B cell (primary cell): ENCODE data around the gene CREB3L4. TPM values are rescaled to one million over a fixed set of nuclear protein-coding genes. Genes with fewer than 3 reads are reported as not detected.
A peak's percentile ranks its signal among the peaks of the same experiment; 100 is the strongest.

ENCODE experiments used
- ATAC-seq: fragments of 200-7000 bp; cut with Tn5 transposase; one replicate; pipeline ENCODE4 v1.10.0; 2021; ENCODE audit warnings: low read depth, mild to moderate bottlenecking, moderate number of reproducible peaks, moderate library complexity
- CTCF ChIA-PET: fragments of 350-600 bp; sonication (Branson Sonifier 250); formaldehyde crosslinking; loops from one replicate; lab custom pipeline; 2021; ENCODE audit warnings: antibody characterized with exemption, inconsistent platforms; lab: Charles Lee
- POLR2A ChIA-PET: fragments of 350-600 bp; sonication (Branson Sonifier 250); formaldehyde crosslinking; loops from one replicate; lab custom pipeline; 2021; ENCODE audit warnings: antibody characterized with exemption; lab: Charles Lee
- DNase-seq: peaks from one replicate; pipeline ENCODE4 v3.0.0; 2013
- H2AFZ ChIP-seq: 2 replicates; pipeline ENCODE4 v1.6.1; 2012; ENCODE audit warnings: mild to moderate bottlenecking, low read depth, low read length; ENCODE audit not compliant: insufficient read depth, poor library complexity, severe bottlenecking
- H3K27ac ChIP-seq, 2 donors: 1 replicate in 1 of 2; 2 replicates in 1 of 2; pipeline ENCODE4 v1.5.1; 2012 to 2013; ENCODE audit warnings: low read length in 2 of 2, mild to moderate bottlenecking in 2 of 2, moderate library complexity in 1 of 2
- H3K27me3 ChIP-seq, 4 experiments: fragments of 200-600 bp in 1 of 4; sonication (generic) in 1 of 4; replicated peaks in 1 of 4; 1 replicate in 2 of 4; 2 replicates in 2 of 4; pipeline versions ENCODE4 v1.6.1 to v1.7.0; 2013 to 2016; ENCODE audit warnings: low read length in 3 of 4, mild to moderate bottlenecking in 2 of 4, mixed read lengths in 1 of 4, moderate library complexity in 1 of 4; ENCODE audit not compliant: insufficient read depth in 4 of 4, control insufficient read depth in 3 of 4; ENCODE audit errors: control extremely low read depth in 1 of 4
- H3K36me3 ChIP-seq, 2 experiments: replicated peaks in 1 of 2; 1 replicate in 1 of 2; 2 replicates in 1 of 2; pipeline versions ENCODE4 v1.6.1 to v1.7.1; 2013; ENCODE audit warnings: low read length in 1 of 2; ENCODE audit not compliant: insufficient read depth in 2 of 2, control insufficient read depth in 1 of 2; ENCODE audit errors: control extremely low read depth in 1 of 2, extremely low read depth in 1 of 2
- H3K4me1 ChIP-seq, 2 donors: fragments of 200-600 bp in 1 of 2; sonication (generic) in 1 of 2; 1 replicate in 1 of 2; 2 replicates in 1 of 2; pipeline versions ENCODE4 v1.5.1 to v1.6.1; 2013 to 2017; ENCODE audit warnings: low read length in 2 of 2; ENCODE audit not compliant: control insufficient read depth in 2 of 2, insufficient read depth in 2 of 2
- H3K4me2 ChIP-seq: replicated peaks from 2 replicates; pipeline ENCODE3; 2012; ENCODE audit warnings: mild to moderate bottlenecking, low read depth, low read length; ENCODE audit not compliant: poor library complexity, severe bottlenecking
- H3K4me3 ChIP-seq, 5 experiments: fragments of 200-600 bp in 1 of 5; sonication (generic) in 1 of 5; 1 replicate in 3 of 5; 2 replicates in 2 of 5; pipeline versions ENCODE4 v1.5.1 to v1.7.0; 2011 to 2016; ENCODE audit warnings: low read length in 4 of 5, mild to moderate bottlenecking in 4 of 5, low read depth in 2 of 5, control low read depth in 1 of 5, moderate library complexity in 1 of 5; ENCODE audit not compliant: insufficient read depth in 1 of 5; ENCODE audit errors: control extremely low read depth in 1 of 5, extremely low read depth in 1 of 5
- H3K79me2 ChIP-seq: fragments of 200-600 bp; sonication (generic); one replicate; pipeline ENCODE4 v1.6.0; 2016; ENCODE audit warnings: low read length; ENCODE audit not compliant: control insufficient read depth, insufficient read depth
- H3K9ac ChIP-seq: fragments of 200-600 bp; sonication (generic); 2 replicates; pipeline ENCODE4 v1.6.1; 2017; ENCODE audit warnings: mild to moderate bottlenecking, low read length, moderate library complexity
- H3K9me3 ChIP-seq, 3 donors: one replicate each; pipeline versions ENCODE4 v1.6.1 to v1.7.1; 2013; ENCODE audit warnings: low read length in 2 of 3; ENCODE audit not compliant: control insufficient read depth in 2 of 3, insufficient read depth in 1 of 3; ENCODE audit errors: control extremely low read depth in 1 of 3
- H4K20me1 ChIP-seq: 2 replicates; pipeline ENCODE4 v1.6.0; 2012; ENCODE audit warnings: mild to moderate bottlenecking, low read length; ENCODE audit not compliant: insufficient read depth, control insufficient read depth, poor library complexity, severe bottlenecking
- H3K27ac Mint-ChIP-seq: one replicate; pipeline ENCODE4 v1.8.0; 2021; ENCODE audit warnings: mixed read lengths
- H3K27me3 Mint-ChIP-seq: one replicate; pipeline ENCODE4 v1.8.0; 2021; ENCODE audit warnings: mixed read lengths
- H3K4me1 Mint-ChIP-seq: one replicate; pipeline ENCODE4 v1.8.0; 2021; ENCODE audit warnings: mixed read lengths
- H3K4me3 Mint-ChIP-seq: one replicate; pipeline ENCODE4 v1.8.0; 2021; ENCODE audit warnings: mixed read lengths
- H3K9me3 Mint-ChIP-seq: one replicate; pipeline ENCODE4 v1.8.0; 2022; ENCODE audit warnings: mixed read lengths; ENCODE audit not compliant: insufficient read depth
- EZH2 ChIP-seq: IDR thresholded peaks from 2 replicates; pipeline ENCODE4 v1.6.1; 2012; ENCODE audit warnings: borderline replicate concordance, low read depth, mild to moderate bottlenecking, moderate library complexity, low read length; ENCODE audit not compliant: insufficient read depth, poor library complexity, severe bottlenecking
- WGBS: methylation state at CpG from one replicate; pipeline ENCODE4 v1.1.5; 2013; ENCODE audit warnings: missing lambda C conversion rate; ENCODE audit not compliant: insufficient coverage; 5-methylcytosine and 5-hydroxymethylcytosine counted together
- intact Hi-C: fragments of 100-400 bp; cut with micrococcal nuclease; formaldehyde crosslinking; loops from one replicate; pipeline ENCODE4 v1.10.0; 2022
- polyA plus RNA-seq: library from polyadenylated mRNA; depleted of rRNA; stranded (reverse); fragments of >200 nt; gene quantifications from 2 replicates; pipeline ENCODE4 v1.2.3, GENCODE V29; 2012
- total RNA-seq, 2 donors: library from RNA; stranded (reverse); fragments of 120-200 nt in 1 of 2; gene quantifications; 1 replicate in 1 of 2; 2 replicates in 1 of 2; pipeline versions ENCODE4 v1.2.3 to v1.2.4, GENCODE V29; 2013 to 2022
- TF ChIP-seq, protein P1 (sequence below): fragments of 200-600 bp; IDR thresholded peaks from one replicate; pipeline ENCODE4 v1.8.0; 2022; ENCODE audit warnings: antibody characterized with exemption, mild to moderate bottlenecking

CREB3L4 gene
- total and polyA plus RNA-seq, 2 donors (not counting 1 experiment from before 2014, with no cell fraction given) = 21.8 to 28.1 TPM

DNA sequence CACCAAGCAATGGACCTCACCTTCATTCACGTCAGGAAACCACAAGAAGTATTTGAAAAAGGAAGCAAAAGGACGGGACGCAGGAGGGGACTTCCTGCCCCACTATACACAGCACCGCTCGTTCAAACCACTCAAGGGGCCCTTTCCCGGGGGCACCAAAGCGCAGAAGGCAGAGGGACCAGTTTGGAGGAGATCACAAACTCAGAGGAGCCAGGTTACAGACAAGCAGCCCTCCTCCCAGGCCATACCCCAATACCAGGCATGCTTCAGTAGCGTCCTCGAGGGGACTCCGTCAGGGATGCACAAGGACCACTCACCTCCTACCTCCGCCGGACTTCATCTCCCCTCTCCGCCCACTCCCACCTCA, 10.0 kb upstream of the CREB3L4 start:
- intact Hi-C loops = loop anchor here (1.0 to 5.0 kb wide), 7 partner anchors 10 to 315 kb away; partner anchors contain the start of genes CREB3L4, DENND4B, HAX1 and JTB
- peaks cover 0 to 34% of the 10 kb centered on the region in 2 experiments for H3K36me3 ChIP-seq
- H3K27ac ChIP-seq = peak overlapping the region; percentile 87 to 97
- Mint-ChIP-seq H3K4me1 (peaks cover 66% of the 10 kb centered on the region), H3K9me3 (no peaks in the 10 kb centered on the region), H3K27me3 (no peaks in the 10 kb centered on the region), H3K4me3 (peak overlapping the region; percentile 100), H3K27ac (peak overlapping the region; percentile 97)
- ATAC-seq (peak; percentile 2), DNase-seq (peak; percentile 80)
- peaks cover 41 to 43% of the 10 kb centered on the region in 2 donors for H3K4me1 ChIP-seq
- H3K9me3 ChIP-seq = no peaks in the 10 kb centered on the region
- peak overlapping the region; percentile 78 for H2AFZ ChIP-seq
- CTCF ChIA-PET = interaction anchor here (2.1 to 5.6 kb wide), 2 partner anchors 9 to 12 kb away, joined by 10 to 47 read pairs; partner anchors contain the start of genes CREB3L4 and DENND4B
- H4K20me1 ChIP-seq = peaks cover 56% of the 10 kb centered on the region
- H3K4me2 ChIP-seq = peak overlapping the region; percentile 86
- no peak for TF ChIP-seq EZH2
- TF ChIP-seq, protein P1, sequence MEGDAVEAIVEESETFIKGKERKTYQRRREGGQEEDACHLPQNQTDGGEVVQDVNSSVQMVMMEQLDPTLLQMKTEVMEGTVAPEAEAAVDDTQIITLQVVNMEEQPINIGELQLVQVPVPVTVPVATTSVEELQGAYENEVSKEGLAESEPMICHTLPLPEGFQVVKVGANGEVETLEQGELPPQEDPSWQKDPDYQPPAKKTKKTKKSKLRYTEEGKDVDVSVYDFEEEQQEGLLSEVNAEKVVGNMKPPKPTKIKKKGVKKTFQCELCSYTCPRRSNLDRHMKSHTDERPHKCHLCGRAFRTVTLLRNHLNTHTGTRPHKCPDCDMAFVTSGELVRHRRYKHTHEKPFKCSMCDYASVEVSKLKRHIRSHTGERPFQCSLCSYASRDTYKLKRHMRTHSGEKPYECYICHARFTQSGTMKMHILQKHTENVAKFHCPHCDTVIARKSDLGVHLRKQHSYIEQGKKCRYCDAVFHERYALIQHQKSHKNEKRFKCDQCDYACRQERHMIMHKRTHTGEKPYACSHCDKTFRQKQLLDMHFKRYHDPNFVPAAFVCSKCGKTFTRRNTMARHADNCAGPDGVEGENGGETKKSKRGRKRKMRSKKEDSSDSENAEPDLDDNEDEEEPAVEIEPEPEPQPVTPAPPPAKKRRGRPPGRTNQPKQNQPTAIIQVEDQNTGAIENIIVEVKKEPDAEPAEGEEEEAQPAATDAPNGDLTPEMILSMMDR = no peak
- H3K4me3 ChIP-seq = peak overlapping the region; percentile 79 to 98 (median 92)
- POLR2A ChIA-PET = interaction anchor here (0.8 to 9.2 kb wide), 8 partner anchors 10 to 174 kb away, joined by 3 to 115 read pairs (median 6); partner anchors contain the start of genes CREB3L4, DENND4B, GATAD2B and JTB
- 0% methylated on average over 13 of the region's 13 CpGs for WGBS
- H3K9ac ChIP-seq = peak overlapping the region; percentile 99
- peaks cover 70% of the 10 kb centered on the region for H3K79me2 ChIP-seq
- no peaks in the 10 kb centered on the region for H3K27me3 ChIP-seq
